Hepatocyte (in vitro differentiated cells): Measurements from ENCODE around the gene HES3.

Experiments
- EZH2 ChIP-seq: fragments of 200-600 bp; sonication (generic); IDR thresholded peaks from 2 replicates; pipeline ENCODE4 v1.6.1; 2016; ENCODE audit warnings: antibody characterized with exemption, mild to moderate bottlenecking, borderline replicate concordance
- TF ChIP-seq, protein P1 (sequence below): fragments of 200-600 bp; sonication (generic); IDR thresholded peaks from 2 replicates; pipeline ENCODE4 v1.5.1; 2016; ENCODE audit warnings: antibody characterized with exemption, mild to moderate bottlenecking; ENCODE audit not compliant: poor library complexity

DNA sequence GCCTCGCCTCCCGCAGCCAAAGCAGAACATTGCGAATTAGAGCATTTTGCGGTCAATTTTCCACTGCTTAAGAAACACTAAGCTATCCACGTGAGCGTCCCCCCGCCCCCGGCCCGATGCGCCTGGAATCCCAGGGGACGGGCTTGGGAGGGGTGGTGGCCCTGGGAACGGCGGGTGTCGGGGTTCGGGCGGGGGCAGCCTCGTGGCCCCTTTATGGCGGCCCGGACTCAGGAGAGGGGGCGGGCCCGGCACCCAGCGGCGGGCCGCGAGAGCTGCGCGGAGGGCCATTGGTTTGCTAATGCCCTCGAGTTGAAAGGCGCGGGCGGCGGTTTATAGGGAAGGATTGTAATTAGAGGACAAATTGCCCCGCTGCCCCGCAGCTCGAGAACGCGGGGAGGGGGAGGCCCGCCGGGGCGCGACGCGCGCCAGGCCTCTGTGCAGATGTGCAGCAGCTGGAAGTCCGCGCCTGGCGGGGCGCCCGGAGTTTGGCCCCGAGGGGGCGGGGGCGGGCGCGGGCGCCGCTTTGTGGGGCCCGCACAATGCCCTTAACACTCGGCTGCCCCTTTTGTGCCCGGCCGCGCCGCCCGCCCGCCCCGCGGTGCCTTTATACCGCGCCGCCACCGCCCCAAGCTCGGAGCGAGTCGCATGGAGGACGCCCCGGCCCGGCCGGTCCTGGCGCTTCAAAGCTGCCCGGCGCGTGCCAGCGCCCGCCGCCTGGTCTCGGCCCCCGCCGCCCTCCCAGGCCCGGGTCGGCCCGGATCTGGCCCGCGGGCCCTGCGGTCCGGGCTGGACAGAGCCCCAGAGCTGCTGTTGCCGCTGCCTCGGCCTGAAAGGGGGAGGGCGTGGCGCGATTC is 1.9 kb upstream of the HES3 start:
- TF ChIP-seq, protein P1, sequence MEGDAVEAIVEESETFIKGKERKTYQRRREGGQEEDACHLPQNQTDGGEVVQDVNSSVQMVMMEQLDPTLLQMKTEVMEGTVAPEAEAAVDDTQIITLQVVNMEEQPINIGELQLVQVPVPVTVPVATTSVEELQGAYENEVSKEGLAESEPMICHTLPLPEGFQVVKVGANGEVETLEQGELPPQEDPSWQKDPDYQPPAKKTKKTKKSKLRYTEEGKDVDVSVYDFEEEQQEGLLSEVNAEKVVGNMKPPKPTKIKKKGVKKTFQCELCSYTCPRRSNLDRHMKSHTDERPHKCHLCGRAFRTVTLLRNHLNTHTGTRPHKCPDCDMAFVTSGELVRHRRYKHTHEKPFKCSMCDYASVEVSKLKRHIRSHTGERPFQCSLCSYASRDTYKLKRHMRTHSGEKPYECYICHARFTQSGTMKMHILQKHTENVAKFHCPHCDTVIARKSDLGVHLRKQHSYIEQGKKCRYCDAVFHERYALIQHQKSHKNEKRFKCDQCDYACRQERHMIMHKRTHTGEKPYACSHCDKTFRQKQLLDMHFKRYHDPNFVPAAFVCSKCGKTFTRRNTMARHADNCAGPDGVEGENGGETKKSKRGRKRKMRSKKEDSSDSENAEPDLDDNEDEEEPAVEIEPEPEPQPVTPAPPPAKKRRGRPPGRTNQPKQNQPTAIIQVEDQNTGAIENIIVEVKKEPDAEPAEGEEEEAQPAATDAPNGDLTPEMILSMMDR = no peak
- TF ChIP-seq EZH2 = no peak
